Adrenal gland (tissue), 12 donors: ENCODE results near the gene CAMKMT. TPM values are rescaled to one million over a fixed set of nuclear protein-coding genes. Genes with fewer than 3 reads are reported as not detected.

Source experiments
- DNase-seq, 7 donors: peaks; one replicate each; pipeline ENCODE4 v3.0.0-alpha.2; 2019 to 2020
- H3K27ac ChIP-seq, 5 donors: fragments of 200-600 bp; sonication (generic) in 4 of 5; 1 replicate in 3 of 5; 2 replicates in 2 of 5; pipeline versions ENCODE4 v1.5.1 to v1.8.0; 2016 to 2020; ENCODE audit warnings: mild to moderate bottlenecking in 1 of 5
- H3K27me3 ChIP-seq: fragments of 200-600 bp; 2 replicates; pipeline ENCODE4 v1.8.0; 2021
- H3K36me3 ChIP-seq, 2 donors: fragments of 200-600 bp; replicated peaks in 1 of 2; 1 replicate in 1 of 2; 2 replicates in 1 of 2; pipeline versions ENCODE4 v1.5.1 to v1.8.0; 2018 to 2022
- H3K4me1 ChIP-seq, 2 donors: fragments of 200-600 bp; replicated peaks in 1 of 2; 1 replicate in 1 of 2; 2 replicates in 1 of 2; pipeline versions ENCODE4 v1.5.1 to v1.8.0; 2018 to 2021
- H3K4me3 ChIP-seq, 4 donors: fragments of 200-600 bp; sonication (generic) in 3 of 4; one replicate each; pipeline ENCODE4 v1.5.1; 2016 to 2018
- H3K9me3 ChIP-seq, 3 donors: fragments of 200-600 bp; sonication (generic) in 1 of 3; replicated peaks in 1 of 3; 1 replicate in 2 of 3; 2 replicates in 1 of 3; pipeline versions ENCODE4 v1.5.1 to v1.8.0; 2016 to 2021
- POLR2A ChIP-seq, 2 donors: fragments of 450-650 bp; IDR thresholded peaks; one replicate each; pipeline ENCODE4 v1.6.1; 2017; ENCODE audit warnings: antibody characterized with exemption in 2 of 2, mild to moderate bottlenecking in 2 of 2, moderate library complexity in 1 of 2
- WGBS, 4 donors: extraction: QIAGEN DNeasy Blood & Tissue Kit in 2 of 4; methylation state at CpG; one replicate each; pipeline versions ENCODE4 v1.1.5 to v1.1.7; 2013 to 2017; 5-methylcytosine and 5-hydroxymethylcytosine counted together
- intact Hi-C, 2 donors: fragments of 100-400 bp; cut with DNase I; formaldehyde crosslinking; loops; one replicate each; pipeline versions ENCODE4 v1.14.1 to v1.15.0; 2022 to 2023
- polyA plus RNA-seq, 3 donors: library from polyadenylated mRNA; stranded (reverse); fragments of 200-250 nt in 2 of 3; fragments of 350-450 nt in 1 of 3; fragmentation: Illumina TruSeq in 1 of 3; extraction: RNeasy Lipid Tissue Mini Kit (QIAGEN cat#74804) in 1 of 3; gene quantifications; one replicate each; pipeline ENCODE4 v1.2.3, GENCODE V29; 2013 to 2014
- total RNA-seq, 9 donors: library from RNA; depleted of rRNA in 4 of 9; stranded (reverse); fragments of >200 nt in 4 of 9; fragments of 120-200 nt in 1 of 9; fragmentation: NEBNext Ultra II Directional in 1 of 9; extraction: Animal tissue kit (Norgen Biotek cat#: 25700) in 1 of 9; gene quantifications; one replicate each; pipeline versions ENCODE4 v1.1.0 to v1.2.4, GENCODE V29; 2013 to 2023
- TF ChIP-seq, protein P1 (sequence below), 6 experiments: fragments of 450-650 bp in 4 of 6; fragments of 200-600 bp in 2 of 6; sonication (generic) in 1 of 6; IDR thresholded peaks; 1 replicate in 5 of 6; 2 replicates in 1 of 6; pipeline versions ENCODE4 v1.5.1 to v1.8.0; 2016 to 2021; ENCODE audit warnings: antibody characterized with exemption in 6 of 6, mild to moderate bottlenecking in 2 of 6, moderate library complexity in 1 of 6
- donor health status: healthy with polysubstance abuse.
- donor health status: Bipolar disorder and iron deficiency.
- donor health status: DM: yes; HTN: yes; CAD: no.
- donor health status: DM: no; HTN: no; CAD: no.
- donor health status: DM: no; HTN: no; CAD: no.
- donor health status: DM: yes; HTN: yes; CAD: no.

The CAMKMT gene
- total and polyA plus RNA-seq, 12 donors, result 2.6 to 14.0 (median 8.6) TPM

- DNase-seq, result no peak
- Histone ChIP-seq H3K27ac (no peak overlapping the region), H3K4me1 (no peaks in the 10 kb centered on the region), H3K36me3 (no peaks in the 10 kb centered on the region), H3K4me3 (no peak overlapping the region), H3K9me3 (peaks cover 0 to 5% (median 0%) of the 10 kb centered on the region in 3 donors), H3K27me3 (no peaks in the 10 kb centered on the region)
- 95 to 97% (median 95%) methylated on average over 10 of the region's 10 CpGs for WGBS, 4 donors
- TF ChIP-seq, protein P1, sequence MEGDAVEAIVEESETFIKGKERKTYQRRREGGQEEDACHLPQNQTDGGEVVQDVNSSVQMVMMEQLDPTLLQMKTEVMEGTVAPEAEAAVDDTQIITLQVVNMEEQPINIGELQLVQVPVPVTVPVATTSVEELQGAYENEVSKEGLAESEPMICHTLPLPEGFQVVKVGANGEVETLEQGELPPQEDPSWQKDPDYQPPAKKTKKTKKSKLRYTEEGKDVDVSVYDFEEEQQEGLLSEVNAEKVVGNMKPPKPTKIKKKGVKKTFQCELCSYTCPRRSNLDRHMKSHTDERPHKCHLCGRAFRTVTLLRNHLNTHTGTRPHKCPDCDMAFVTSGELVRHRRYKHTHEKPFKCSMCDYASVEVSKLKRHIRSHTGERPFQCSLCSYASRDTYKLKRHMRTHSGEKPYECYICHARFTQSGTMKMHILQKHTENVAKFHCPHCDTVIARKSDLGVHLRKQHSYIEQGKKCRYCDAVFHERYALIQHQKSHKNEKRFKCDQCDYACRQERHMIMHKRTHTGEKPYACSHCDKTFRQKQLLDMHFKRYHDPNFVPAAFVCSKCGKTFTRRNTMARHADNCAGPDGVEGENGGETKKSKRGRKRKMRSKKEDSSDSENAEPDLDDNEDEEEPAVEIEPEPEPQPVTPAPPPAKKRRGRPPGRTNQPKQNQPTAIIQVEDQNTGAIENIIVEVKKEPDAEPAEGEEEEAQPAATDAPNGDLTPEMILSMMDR (IDR thresholded peaks at IDR 0.05), result no peak
- no peak for TF ChIP-seq POLR2A (IDR thresholded peaks at IDR 0.05)
- intact Hi-C loops, result no loop called here
Observed at GRCh38 chr2:44705876-44706480, 344.2 kb downstream of the CAMKMT start.

- no peak for TF ChIP-seq POLR2A (IDR thresholded peaks at IDR 0.05)
- TF ChIP-seq, protein P1 (IDR thresholded peaks at IDR 0.05), result no peak
- H3K36me3 ChIP-seq, result no peaks in the 10 kb centered on the region
- H3K4me3 ChIP-seq, result no peak overlapping the region
- H3K9me3 ChIP-seq, result peaks cover 0 to 5% (median 0%) of the 10 kb centered on the region in 3 donors
- DNase-seq, result no peak
- no peaks in the 10 kb centered on the region for H3K27me3 ChIP-seq
- no peaks in the 10 kb centered on the region for H3K4me1 ChIP-seq
- no peak overlapping the region for H3K27ac ChIP-seq
- WGBS, 4 donors, result 90 to 95% (median 92%) methylated on average over 10 of the region's 10 CpGs
- intact Hi-C loops, result no loop called here
Observed at GRCh38 chr2:44706681-44707553, 345.2 kb downstream of the CAMKMT start.

GRCh38 chr2:44707945-44708660, 346.4 kb downstream of the CAMKMT start:
- Histone ChIP-seq H3K4me1 (no peaks in the 10 kb centered on the region), H3K27ac (no peak overlapping the region), H3K4me3 (no peak overlapping the region), H3K27me3 (no peaks in the 10 kb centered on the region), H3K9me3 (peaks cover 0 to 5% (median 0%) of the 10 kb centered on the region in 3 donors), H3K36me3 (no peaks in the 10 kb centered on the region)
- 57 to 65% (median 61%) methylated on average over 4 of the region's 4 CpGs for WGBS, 4 donors
- no peak for TF ChIP-seq POLR2A (IDR thresholded peaks at IDR 0.05)
- TF ChIP-seq, protein P1 (IDR thresholded peaks at IDR 0.05), result no peak
- no peak for DNase-seq
- intact Hi-C loops, result no loop called here

- H3K4me3 ChIP-seq, result no peak overlapping the region
- no peak overlapping the region for H3K27ac ChIP-seq
- TF ChIP-seq, protein P1 (IDR thresholded peaks at IDR 0.05), result no peak
- H3K27me3 ChIP-seq, result no peaks in the 10 kb centered on the region
- no peaks in the 10 kb centered on the region for H3K36me3 ChIP-seq
- H3K4me1 ChIP-seq, result no peaks in the 10 kb centered on the region
- 66 to 76% (median 71%) methylated on average over 3 of the region's 3 CpGs for WGBS, 4 donors
- DNase-seq, result no peak
- intact Hi-C loops, result no loop called here
- peaks cover 0 to 5% (median 0%) of the 10 kb centered on the region in 3 donors for H3K9me3 ChIP-seq
Observed at GRCh38 chr2:44708661-44709000, 346.9 kb downstream of the CAMKMT start.
